Activated CD8-positive, alpha-beta T cell treated with anti-CD3 and anti-CD28 coated beads, Interleukin-2, amount 10 ng/mL, durations not matched to agents 7 days and 5 days (primary cell): ENCODE data around the gene DYNC1LI1. TPM values are rescaled to one million over a fixed set of nuclear protein-coding genes. Genes with fewer than 3 reads are reported as not detected.

Source experiments
- ATAC-seq: fragments of 150-1000 bp; cut with Tn5 transposase; one replicate; pipeline ENCODE4 v1.10.0; 2021; ENCODE audit warnings: moderate library complexity
- CTCF ChIA-PET: fragments of 350-600 bp; sonication (Branson Sonifier 250); formaldehyde crosslinking; loops from one replicate; lab custom pipeline; 2021; ENCODE audit warnings: antibody characterized with exemption; lab: Charles Lee
- POLR2A ChIA-PET: fragments of 350-600 bp; sonication (Branson Sonifier 250); formaldehyde crosslinking; loops from one replicate; lab custom pipeline; 2021; ENCODE audit warnings: antibody characterized with exemption; lab: Charles Lee
- DNase-seq: peaks from one replicate; pipeline ENCODE4 v3.0.0-alpha.2; 2020
- H3K27ac Mint-ChIP-seq: one replicate; pipeline ENCODE4 v1.8.0; 2021; ENCODE audit warnings: mild to moderate bottlenecking, mixed read lengths
- H3K27me3 Mint-ChIP-seq: one replicate; pipeline ENCODE4 v1.8.0; 2021; ENCODE audit warnings: low read depth, mixed read lengths
- H3K36me3 Mint-ChIP-seq: one replicate; pipeline ENCODE4 v1.8.0; 2021; ENCODE audit warnings: low read depth, mixed read lengths
- H3K4me1 Mint-ChIP-seq: one replicate; pipeline ENCODE4 v1.8.0; 2021; ENCODE audit warnings: low read depth, mixed read lengths
- H3K4me3 Mint-ChIP-seq: one replicate; pipeline ENCODE4 v1.8.0; 2021; ENCODE audit warnings: mild to moderate bottlenecking, mixed read lengths
- H3K9me3 Mint-ChIP-seq: one replicate; pipeline ENCODE4 v1.8.0; 2022; ENCODE audit warnings: mixed read lengths; ENCODE audit not compliant: insufficient read depth
- total RNA-seq, 2 experiments: library from RNA; stranded (reverse); gene quantifications; one replicate each; pipeline ENCODE4 v1.2.3, GENCODE V29; 2021

DYNC1LI1 gene
- 10 to 100 TPM; 32.0 to 33.4 TPM for total RNA-seq

DNA sequence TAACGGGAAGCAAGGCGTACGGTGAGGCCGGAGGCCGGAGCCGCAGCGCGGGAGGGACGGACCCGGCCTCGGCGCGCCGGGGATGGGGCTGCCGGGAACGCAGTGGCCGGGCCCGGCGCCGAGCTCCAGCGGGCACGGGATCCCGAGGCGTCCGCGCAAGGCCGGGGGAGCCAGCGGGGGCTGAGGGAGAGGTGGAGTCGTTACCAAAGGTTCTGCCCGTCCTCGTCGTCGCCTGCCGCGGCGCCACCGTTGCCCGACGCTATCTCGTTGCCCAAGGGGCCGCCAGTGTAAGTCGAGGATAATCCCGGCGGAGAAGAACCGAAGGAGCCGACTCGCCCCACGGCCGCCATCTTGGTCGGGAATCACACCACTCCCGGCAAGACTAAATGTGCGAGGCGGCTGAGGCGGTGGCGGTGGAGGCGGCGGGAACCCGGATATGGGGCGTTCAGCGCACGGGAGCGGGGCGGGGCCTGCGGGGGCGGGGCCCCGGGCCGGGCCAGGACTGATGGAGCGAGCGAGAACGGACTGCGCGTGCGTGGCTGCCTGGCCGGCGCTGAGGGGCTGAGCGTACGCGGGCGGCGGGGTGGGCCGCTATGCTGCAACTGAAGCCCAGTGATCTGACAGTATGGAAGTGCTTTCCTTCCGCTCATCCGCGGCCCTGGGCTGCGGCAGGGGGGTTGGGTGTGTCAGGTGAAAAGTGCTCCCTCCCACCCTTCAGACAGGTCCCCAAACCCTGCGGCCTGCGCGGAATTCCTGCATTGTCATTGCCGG is at the start of gene DYNC1LI1:
Gene DYNC1LI1 (minus strand): TSS at position 438 of the 771 bp plus-strand sequence. CDS start 88 bp downstream, at position 350.
- Mint-ChIP-seq H3K9me3 (no peaks in the 10 kb centered on the region), H3K36me3 (peaks cover 9% of the 10 kb centered on the region), H3K4me3 (peak within 1 kb of the TSS; percentile 92), H3K4me1 (peaks cover 27% of the 10 kb centered on the region), H3K27me3 (no peaks in the 10 kb centered on the region), H3K27ac (peak within 1 kb of the TSS; percentile 92)
- ATAC-seq (peak; percentile 98), DNase-seq (peak; percentile 96)
- ChIA-PET CTCF (interaction anchor here (1.1 to 2.8 kb wide), 4 partner anchors 14 to 138 kb away, joined by 3 to 7 read pairs (median 5); no protein-coding TSS in a partner anchor), POLR2A (interaction anchor here (0.6 to 1.1 kb wide), 4 partner anchors 8 to 209 kb away, joined by 3 read pairs; partner anchors contain the start of gene CNOT10)

DNA sequence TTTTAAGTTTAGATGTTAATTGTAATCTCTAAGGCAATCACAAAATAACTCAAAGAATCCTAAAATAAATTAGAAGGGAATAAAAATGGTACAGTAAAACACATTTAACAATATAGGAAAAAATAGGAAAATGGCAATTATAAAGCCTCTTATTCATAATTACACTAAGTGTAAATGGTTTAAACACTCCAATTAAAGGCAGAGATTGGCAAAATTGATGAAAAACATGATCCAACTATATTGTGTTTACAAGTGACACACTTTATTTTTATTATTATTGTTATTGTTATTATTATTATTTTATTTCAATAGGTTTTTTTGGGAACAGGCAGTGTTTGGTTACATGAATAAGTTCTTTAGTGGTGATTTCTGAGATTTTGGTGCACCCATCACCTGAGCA is 48.7 kb upstream of the DYNC1LI1 start:
- CTCF ChIA-PET: no interaction called here
- Mint-ChIP-seq H3K27me3 (peaks cover 21% of the 10 kb centered on the region), H3K27ac (no peak overlapping the region), H3K9me3 (no peaks in the 10 kb centered on the region), H3K36me3 (no peaks in the 10 kb centered on the region), H3K4me1 (no peaks in the 10 kb centered on the region), H3K4me3 (no peak overlapping the region)
- POLR2A ChIA-PET: no interaction called here
- DNase-seq: no peak
- ATAC-seq: no peak

DNA sequence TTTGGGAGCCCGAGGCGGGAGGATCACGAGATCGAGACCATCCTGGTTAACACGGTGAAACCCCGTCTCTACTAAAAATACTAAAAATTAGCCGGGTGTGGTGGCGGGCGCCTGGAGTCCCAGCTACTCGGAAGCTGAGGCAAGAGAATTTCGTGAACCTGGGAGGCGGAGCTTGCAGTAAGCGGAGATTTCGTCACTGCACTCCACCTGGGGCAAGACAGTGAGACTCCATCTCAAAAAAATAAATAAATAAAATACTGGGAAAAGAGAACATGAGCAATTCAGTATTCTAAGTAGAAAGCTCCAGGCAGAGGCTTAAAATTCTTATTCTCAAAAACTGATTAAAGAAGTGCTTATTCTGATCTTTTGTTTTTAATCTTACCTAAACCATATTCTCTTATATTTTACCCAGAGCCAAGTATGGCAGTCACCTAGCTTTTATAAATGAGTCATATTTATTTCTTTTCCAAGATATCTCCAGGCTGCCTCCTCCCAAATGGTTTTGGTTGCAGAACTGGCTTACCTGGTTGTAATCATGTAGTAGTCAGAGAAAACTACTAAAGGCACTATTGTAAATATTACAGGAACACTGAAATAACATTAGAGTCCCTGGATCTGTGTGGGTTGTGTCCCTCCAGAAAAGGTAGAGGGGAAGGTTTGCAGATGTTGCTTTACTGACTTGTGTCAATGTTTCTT is 45.8 kb upstream of the DYNC1LI1 start:
- H3K9me3 Mint-ChIP-seq: no peaks in the 10 kb centered on the region
- no peak for ATAC-seq
- POLR2A ChIA-PET: no interaction called here

DNA sequence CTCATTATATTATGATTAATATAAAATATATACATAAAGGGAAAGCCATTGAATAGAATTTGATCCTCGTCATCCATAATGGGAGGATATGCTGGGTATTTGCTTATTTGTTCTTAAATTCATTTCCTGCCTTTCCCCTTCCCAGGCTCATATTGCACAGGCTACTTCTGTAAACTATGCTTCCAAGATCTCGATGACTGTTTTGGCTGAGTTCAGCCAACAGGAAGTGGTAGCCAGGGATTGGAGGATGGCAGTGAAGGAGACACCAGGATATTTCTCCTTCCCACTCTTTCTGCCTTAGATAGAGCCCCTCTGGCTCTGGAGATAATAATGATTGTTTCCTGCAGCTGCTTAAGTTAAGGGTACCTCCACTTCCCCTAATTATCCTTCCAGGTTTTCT is 44.3 kb upstream of the DYNC1LI1 start:
- ChIA-PET CTCF (no interaction called here), POLR2A (no interaction called here)
- ATAC-seq (no peak), DNase-seq (no peak)
- Mint-ChIP-seq H3K36me3 (no peaks in the 10 kb centered on the region), H3K27ac (no peak overlapping the region), H3K4me3 (no peak overlapping the region), H3K4me1 (no peaks in the 10 kb centered on the region), H3K9me3 (no peaks in the 10 kb centered on the region), H3K27me3 (peaks cover 25% of the 10 kb centered on the region)

More for the DNA sequence above, 45.8 kb upstream of the DYNC1LI1 start:
- no peaks in the 10 kb centered on the region for H3K36me3 Mint-ChIP-seq
- H3K27me3 Mint-ChIP-seq: peaks cover 20% of the 10 kb centered on the region
- CTCF ChIA-PET: no interaction called here
- H3K4me3 Mint-ChIP-seq: no peak overlapping the region
- H3K4me1 Mint-ChIP-seq: no peaks in the 10 kb centered on the region
- DNase-seq: no peak
- no peak overlapping the region for H3K27ac Mint-ChIP-seq

DNA sequence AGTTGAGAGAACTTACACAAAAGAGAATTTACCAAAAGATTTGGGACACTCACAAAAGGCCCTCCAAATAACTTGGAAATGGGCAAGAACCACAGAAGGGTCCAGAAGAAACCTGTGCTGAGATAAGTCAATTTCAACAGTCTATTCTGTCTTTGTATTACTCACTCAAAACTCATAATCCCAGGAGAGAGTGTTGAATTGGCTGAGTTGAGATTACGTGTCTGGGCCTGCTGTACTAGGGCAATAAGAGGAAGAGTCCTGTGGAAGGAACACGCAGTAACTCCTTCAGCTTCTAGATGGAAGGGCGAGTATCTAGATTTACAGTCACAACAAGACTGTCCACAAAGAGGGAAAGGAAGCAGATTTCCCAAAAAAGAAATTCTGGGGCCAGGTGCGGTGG is 42.5 kb upstream of the DYNC1LI1 start:
- Mint-ChIP-seq H3K9me3 (no peaks in the 10 kb centered on the region), H3K4me3 (no peak overlapping the region), H3K27ac (no peak overlapping the region), H3K4me1 (no peaks in the 10 kb centered on the region), H3K27me3 (peaks cover 19% of the 10 kb centered on the region), H3K36me3 (no peaks in the 10 kb centered on the region)
- POLR2A ChIA-PET: no interaction called here
- CTCF ChIA-PET: interaction anchor here (0.9 kb wide), 1 partner anchor 317 kb away, joined by 3 read pairs; no protein-coding TSS in a partner anchor
- ATAC-seq (no peak), DNase-seq (no peak)

DNA sequence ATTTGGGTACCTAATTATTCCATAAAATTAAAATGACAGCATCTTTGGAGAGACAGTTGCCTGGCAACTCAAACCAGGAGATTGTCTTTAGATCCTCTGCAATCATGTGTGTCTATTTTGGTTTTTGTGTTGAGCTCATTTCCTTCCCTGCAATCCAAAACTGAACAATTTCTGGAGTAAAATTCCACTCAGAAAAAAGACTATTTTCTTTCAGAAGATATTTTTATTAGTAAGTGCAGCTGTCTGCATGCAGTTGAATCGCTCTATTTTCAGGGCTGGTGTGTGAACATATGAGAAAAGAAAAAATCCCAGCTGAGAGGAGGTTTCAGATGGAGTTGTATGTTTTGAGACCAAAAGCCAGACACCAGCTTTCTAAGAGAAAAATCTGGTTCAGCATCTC is 41.9 kb upstream of the DYNC1LI1 start:
- no peak overlapping the region for H3K27ac Mint-ChIP-seq
- CTCF ChIA-PET: interaction anchor here (0.9 kb wide), 1 partner anchor 316 kb away, joined by 3 read pairs; no protein-coding TSS in a partner anchor
- POLR2A ChIA-PET: no interaction called here
- H3K4me1 Mint-ChIP-seq: no peaks in the 10 kb centered on the region
- H3K4me3 Mint-ChIP-seq: no peak overlapping the region
- H3K9me3 Mint-ChIP-seq: no peaks in the 10 kb centered on the region
- no peak for ATAC-seq
- no peaks in the 10 kb centered on the region for H3K36me3 Mint-ChIP-seq
- H3K27me3 Mint-ChIP-seq: peaks cover 15% of the 10 kb centered on the region
- no peak for DNase-seq

DNA sequence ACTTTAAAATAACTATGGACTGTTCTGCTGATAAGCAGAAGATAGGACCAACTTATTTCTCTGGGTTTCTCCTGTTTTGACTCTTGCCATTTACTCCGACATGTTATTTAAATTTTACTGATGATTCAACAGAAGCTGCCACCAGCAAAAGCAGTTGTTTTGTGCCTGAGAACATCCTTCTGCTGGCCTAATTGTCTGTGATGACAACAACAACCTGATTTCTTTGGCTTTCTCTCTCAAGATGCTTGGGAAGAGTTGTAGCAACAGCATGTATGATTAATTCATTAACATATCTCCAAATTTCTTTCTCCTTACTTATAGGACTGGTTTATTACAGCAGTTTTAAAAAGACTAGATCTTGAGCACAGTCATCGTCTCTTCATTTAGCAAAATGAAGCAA is 36.9 kb upstream of the DYNC1LI1 start:
- H3K4me3 Mint-ChIP-seq: no peak overlapping the region
- no peak for ATAC-seq

DNA sequence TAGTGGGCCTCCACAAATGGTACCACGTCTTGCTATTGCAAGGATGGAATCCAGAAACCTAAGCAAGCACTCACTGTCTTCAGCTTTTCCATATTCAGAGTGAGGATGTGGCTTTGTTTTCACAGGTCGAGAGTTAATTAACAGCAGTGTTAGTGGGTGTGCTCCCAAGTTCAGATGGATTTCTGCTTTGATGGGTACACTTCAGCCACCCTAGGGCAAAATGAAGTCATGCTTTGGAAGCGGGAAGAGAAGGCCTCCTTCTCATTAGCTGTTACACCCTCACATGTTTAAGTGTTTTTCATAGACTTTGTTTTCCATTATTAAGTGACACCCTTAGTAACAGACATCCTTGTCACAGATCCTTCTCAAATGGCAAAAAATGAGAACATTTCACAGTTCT is 36.3 kb upstream of the DYNC1LI1 start:
- ATAC-seq: no peak

More for the DNA sequence above, 36.9 kb upstream of the DYNC1LI1 start:
- no peak for DNase-seq
- Mint-ChIP-seq H3K9me3 (no peaks in the 10 kb centered on the region), H3K27me3 (peaks cover 11% of the 10 kb centered on the region), H3K27ac (no peak overlapping the region), H3K36me3 (no peaks in the 10 kb centered on the region), H3K4me1 (no peaks in the 10 kb centered on the region)
- POLR2A ChIA-PET: no interaction called here
- CTCF ChIA-PET: no interaction called here

DNA sequence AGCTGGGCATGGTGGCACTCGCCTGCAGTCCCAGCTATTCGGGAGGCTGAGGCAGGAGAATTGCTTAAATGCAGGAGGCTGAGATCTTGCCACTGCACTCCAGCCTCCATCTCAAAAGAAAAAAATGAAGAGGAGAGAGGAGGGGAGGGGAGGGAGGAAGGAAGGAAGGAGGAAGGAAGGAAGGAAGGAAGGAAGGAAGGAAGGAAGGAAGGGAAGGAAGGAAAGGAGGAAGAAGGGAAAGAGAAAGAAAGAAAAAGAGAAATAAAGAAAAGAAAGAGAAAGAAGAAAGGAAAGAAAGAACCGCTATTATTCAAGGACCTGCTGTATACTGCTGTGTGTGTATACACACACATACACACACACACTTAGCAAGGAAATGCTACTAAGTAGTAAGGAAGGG is 35.6 kb upstream of the DYNC1LI1 start:
- ChIA-PET CTCF (no interaction called here), POLR2A (no interaction called here)
- DNase-seq (no peak), ATAC-seq (no peak)
- no peaks in the 10 kb centered on the region for H3K4me1 Mint-ChIP-seq
- H3K36me3 Mint-ChIP-seq: no peaks in the 10 kb centered on the region
- H3K27me3 Mint-ChIP-seq: peaks cover 13% of the 10 kb centered on the region
- H3K27ac Mint-ChIP-seq: no peak overlapping the region
- no peaks in the 10 kb centered on the region for H3K9me3 Mint-ChIP-seq
- H3K4me3 Mint-ChIP-seq: no peak overlapping the region

More for the DNA sequence above, 36.3 kb upstream of the DYNC1LI1 start:
- ChIA-PET CTCF (no interaction called here), POLR2A (no interaction called here)
- H3K4me3 Mint-ChIP-seq: no peak overlapping the region
- H3K9me3 Mint-ChIP-seq: no peaks in the 10 kb centered on the region
- no peaks in the 10 kb centered on the region for H3K36me3 Mint-ChIP-seq
- no peak for DNase-seq
- H3K27me3 Mint-ChIP-seq: peaks cover 11% of the 10 kb centered on the region
- no peaks in the 10 kb centered on the region for H3K4me1 Mint-ChIP-seq
- no peak overlapping the region for H3K27ac Mint-ChIP-seq

DNA sequence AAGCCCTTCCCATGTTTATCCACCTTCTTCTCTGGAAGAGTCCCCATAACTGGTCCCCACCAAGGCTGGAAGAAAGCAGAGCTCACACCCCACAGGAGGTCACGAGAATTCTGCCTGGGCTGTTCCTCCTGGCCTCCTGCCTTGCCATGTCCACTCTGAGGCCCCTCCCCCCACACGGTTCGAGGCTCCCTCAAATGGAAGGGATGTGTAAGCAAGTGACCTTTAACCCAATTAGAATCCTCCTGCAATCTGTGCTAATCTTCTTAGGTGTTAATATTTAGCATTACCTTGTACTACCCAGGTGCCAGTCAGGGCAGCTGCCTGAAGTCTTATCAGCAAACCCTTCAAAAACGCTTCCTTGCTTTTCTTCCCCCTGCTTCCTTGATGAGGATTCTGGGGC is 32.4 kb upstream of the DYNC1LI1 start:
- no peak for ATAC-seq
- Mint-ChIP-seq H3K4me1 (no peaks in the 10 kb centered on the region), H3K27ac (no peak overlapping the region), H3K9me3 (no peaks in the 10 kb centered on the region), H3K27me3 (peaks cover 17% of the 10 kb centered on the region), H3K4me3 (no peak overlapping the region), H3K36me3 (no peaks in the 10 kb centered on the region)
- ChIA-PET CTCF (no interaction called here), POLR2A (no interaction called here)
- no peak for DNase-seq

DNA sequence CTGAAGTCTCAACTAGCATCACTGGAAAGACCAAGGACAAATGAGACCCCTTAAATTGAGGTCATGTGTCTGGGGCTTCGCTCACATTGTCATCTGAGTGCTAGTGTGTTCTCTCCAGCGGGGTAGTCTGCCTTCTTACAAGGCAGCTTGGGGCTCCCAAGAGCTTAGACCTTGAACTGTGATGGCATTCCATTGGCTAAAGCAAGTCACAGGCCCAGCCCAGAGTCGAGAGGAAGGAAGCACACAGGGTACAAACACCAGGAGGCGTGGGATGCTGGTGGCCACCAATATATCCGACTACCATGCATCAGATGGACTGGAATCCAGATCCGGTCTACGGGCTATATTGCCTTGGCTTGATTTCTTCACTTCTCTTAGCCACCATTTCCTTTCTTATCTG is 31.5 kb upstream of the DYNC1LI1 start:
- POLR2A ChIA-PET: no interaction called here
- Mint-ChIP-seq H3K27ac (no peak overlapping the region), H3K4me1 (no peaks in the 10 kb centered on the region), H3K36me3 (no peaks in the 10 kb centered on the region), H3K9me3 (no peaks in the 10 kb centered on the region), H3K27me3 (peaks cover 22% of the 10 kb centered on the region), H3K4me3 (no peak overlapping the region)
- CTCF ChIA-PET: no interaction called here
- DNase-seq: no peak
- no peak for ATAC-seq

DNA sequence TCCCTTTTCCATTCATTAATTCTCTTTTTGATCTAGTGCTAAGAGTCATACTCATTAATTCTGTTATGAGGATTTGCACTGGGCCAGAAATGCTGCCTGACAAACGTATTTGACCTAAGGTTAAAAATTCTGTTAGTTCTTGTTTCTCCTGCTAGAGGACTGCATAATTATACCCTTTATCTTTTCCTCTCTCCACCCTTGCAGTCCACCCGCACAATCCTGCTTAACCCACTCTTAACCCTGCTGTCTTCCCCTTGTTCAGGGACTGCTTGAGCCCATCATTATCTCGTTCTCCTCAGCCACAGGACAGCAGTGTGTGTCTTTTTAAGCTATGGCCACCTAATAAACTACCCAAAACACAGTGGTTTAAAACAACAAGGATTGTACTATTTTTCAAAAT is 31.1 kb upstream of the DYNC1LI1 start:
- peaks cover 25% of the 10 kb centered on the region for H3K27me3 Mint-ChIP-seq
- ChIA-PET POLR2A (no interaction called here), CTCF (no interaction called here)
- no peak overlapping the region for H3K27ac Mint-ChIP-seq
- H3K9me3 Mint-ChIP-seq: no peaks in the 10 kb centered on the region
- DNase-seq (no peak), ATAC-seq (no peak)
- no peaks in the 10 kb centered on the region for H3K4me1 Mint-ChIP-seq
- H3K36me3 Mint-ChIP-seq: no peaks in the 10 kb centered on the region
- H3K4me3 Mint-ChIP-seq: no peak overlapping the region
